ENCODE results near the gene PRRT1. TPM values are rescaled to one million over a fixed set of nuclear protein-coding genes. Genes with fewer than 3 reads are reported as not detected.
A peak's percentile ranks its signal among the peaks of the same experiment; 100 is the strongest.

Gene PRRT1
- total RNA-seq, 2 experiments from 2014 or later = 1.1 to 1.6 TPM

DNA sequence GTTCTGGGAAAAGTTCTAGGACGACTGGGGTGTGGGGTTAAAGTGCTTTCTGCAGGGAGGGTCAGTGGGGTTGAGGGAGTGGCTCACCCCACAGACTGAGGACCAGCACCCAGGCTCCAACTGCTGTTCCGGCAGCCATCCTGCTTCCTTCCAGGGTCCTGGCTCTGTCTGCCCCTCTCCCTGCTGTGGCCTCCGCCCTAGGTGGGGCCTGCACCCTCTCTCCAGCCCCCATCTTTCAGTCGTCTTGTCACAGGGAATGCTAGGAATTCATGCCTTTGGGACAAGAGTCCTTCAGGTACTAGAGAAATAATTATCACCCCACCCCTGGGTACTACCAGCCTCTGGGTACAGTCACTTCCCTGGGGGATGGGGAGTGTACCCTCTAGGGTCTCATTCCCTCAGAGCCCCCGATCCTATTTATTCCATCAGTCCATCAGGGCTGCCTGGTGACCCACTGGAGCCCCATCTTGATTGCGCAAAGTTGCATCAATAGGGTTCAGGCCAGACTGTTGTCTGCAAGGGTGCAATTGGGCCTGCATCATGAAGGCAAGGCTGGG, 32.4 kb upstream of the PRRT1 start, which contains the start of gene AGER:
AGER (minus strand) TSS at position 170 of the 557 bp plus-strand sequence; CDS start at position 139, 31 bp downstream.
- ATAC-seq (no peak), DNase-seq (no peak)
- intact Hi-C loops (cut with micrococcal nuclease) = no loop called here
- POLR2A ChIA-PET = no interaction called here
- Mint-ChIP-seq H3K4me1 (ENCODE audit: low read depth) (peaks cover 68% of the 10 kb centered on the region), H3K4me3 (no peak within 1 kb of the TSS), H3K9me3 (no peaks in the 10 kb centered on the region), H3K27me3 (no peaks in the 10 kb centered on the region), H3K36me3 (ENCODE audit: low read depth) (peaks cover 65% of the 10 kb centered on the region), H3K27ac (peak within 1 kb of the TSS; percentile 73)
- TF ChIP-seq, protein P1, sequence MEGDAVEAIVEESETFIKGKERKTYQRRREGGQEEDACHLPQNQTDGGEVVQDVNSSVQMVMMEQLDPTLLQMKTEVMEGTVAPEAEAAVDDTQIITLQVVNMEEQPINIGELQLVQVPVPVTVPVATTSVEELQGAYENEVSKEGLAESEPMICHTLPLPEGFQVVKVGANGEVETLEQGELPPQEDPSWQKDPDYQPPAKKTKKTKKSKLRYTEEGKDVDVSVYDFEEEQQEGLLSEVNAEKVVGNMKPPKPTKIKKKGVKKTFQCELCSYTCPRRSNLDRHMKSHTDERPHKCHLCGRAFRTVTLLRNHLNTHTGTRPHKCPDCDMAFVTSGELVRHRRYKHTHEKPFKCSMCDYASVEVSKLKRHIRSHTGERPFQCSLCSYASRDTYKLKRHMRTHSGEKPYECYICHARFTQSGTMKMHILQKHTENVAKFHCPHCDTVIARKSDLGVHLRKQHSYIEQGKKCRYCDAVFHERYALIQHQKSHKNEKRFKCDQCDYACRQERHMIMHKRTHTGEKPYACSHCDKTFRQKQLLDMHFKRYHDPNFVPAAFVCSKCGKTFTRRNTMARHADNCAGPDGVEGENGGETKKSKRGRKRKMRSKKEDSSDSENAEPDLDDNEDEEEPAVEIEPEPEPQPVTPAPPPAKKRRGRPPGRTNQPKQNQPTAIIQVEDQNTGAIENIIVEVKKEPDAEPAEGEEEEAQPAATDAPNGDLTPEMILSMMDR (IDR thresholded peaks at IDR 0.05) = no peak
- CTCF ChIA-PET = no interaction called here

DNA sequence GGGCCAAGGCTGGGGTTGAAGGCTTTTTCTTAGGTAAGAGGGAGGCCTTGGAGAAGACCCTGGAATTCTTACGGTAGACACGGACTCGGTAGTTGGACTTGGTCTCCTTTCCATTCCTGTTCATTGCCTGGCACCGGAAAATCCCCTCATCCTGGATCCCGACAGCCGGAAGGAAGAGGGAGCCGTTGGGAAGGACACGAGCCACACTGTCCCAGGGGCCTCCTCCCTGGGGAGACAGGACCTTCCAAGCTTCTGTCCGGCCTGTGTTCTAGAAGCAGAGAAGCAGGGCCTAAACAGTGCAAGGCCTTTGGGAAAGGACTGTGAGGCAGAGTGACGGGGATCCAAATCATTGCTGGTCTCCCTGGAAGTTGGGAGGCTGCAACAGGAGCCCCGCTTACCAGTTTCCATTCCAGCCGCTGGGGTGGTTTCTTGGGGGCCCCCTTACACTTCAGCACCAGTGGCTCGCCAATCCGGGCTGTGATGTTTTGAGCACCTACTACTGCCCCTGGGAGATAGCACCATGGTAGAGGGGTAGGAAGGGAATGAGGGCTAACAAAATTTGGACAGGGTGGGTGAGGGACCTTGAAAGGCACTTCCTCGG, 31.8 kb upstream of the PRRT1 start:
- POLR2A ChIA-PET = interaction anchor here (1.2 kb wide), 1 partner anchor 56 kb away, joined by 6 read pairs; the partner anchor contains the start of gene ATF6B
- peaks cover 65% of the 10 kb centered on the region for H3K36me3 Mint-ChIP-seq (ENCODE audit: low read depth)

DNA sequence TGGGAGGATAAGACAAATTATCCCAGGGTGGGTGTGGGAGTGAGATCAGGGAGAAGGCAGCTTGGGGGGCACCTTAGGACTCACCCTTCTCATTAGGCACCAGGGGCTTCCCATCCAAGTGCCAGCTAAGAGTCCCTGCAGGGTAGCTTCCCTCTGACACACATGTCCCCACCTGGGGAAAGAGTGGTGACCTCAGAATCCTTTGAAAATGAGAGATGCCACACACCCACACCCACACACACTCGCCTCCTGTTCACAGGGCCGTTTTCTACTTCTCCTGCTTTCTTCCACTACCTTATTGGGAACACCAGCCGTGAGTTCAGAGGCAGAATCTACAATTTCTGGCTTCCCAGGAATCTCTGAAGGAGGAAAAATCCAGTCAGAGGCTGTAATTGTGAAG, 31.3 kb upstream of the PRRT1 start:
- ATAC-seq (no peak), DNase-seq (no peak)
- H3K27me3 Mint-ChIP-seq = no peaks in the 10 kb centered on the region
- intact Hi-C loops (cut with micrococcal nuclease) = no loop called here
- POLR2A ChIA-PET = interaction anchor here (0.9 to 1.2 kb wide), 2 partner anchors 8 to 55 kb away, joined by 3 to 6 read pairs; partner anchors contain the start of gene ATF6B
- peaks cover 59% of the 10 kb centered on the region for H3K36me3 Mint-ChIP-seq (ENCODE audit: low read depth)
- peaks cover 63% of the 10 kb centered on the region for H3K4me1 Mint-ChIP-seq (ENCODE audit: low read depth)
- CTCF ChIA-PET = no interaction called here
- peak overlapping the region; percentile 73 for H3K27ac Mint-ChIP-seq
- H3K4me3 Mint-ChIP-seq = no peak overlapping the region
- no peaks in the 10 kb centered on the region for H3K9me3 Mint-ChIP-seq
- TF ChIP-seq, protein P1 (IDR thresholded peaks at IDR 0.05) = no peak

More for the DNA sequence above, 31.8 kb upstream of the PRRT1 start:
- H3K4me3 Mint-ChIP-seq = no peak overlapping the region
- intact Hi-C loops (cut with micrococcal nuclease) = no loop called here
- DNase-seq (no peak), ATAC-seq (no peak)
- H3K27me3 Mint-ChIP-seq = no peaks in the 10 kb centered on the region
- peak overlapping the region; percentile 73 for H3K27ac Mint-ChIP-seq
- TF ChIP-seq, protein P1 (IDR thresholded peaks at IDR 0.05) = no peak
- no peaks in the 10 kb centered on the region for H3K9me3 Mint-ChIP-seq
- CTCF ChIA-PET = no interaction called here
- peaks cover 68% of the 10 kb centered on the region for H3K4me1 Mint-ChIP-seq (ENCODE audit: low read depth)

DNA sequence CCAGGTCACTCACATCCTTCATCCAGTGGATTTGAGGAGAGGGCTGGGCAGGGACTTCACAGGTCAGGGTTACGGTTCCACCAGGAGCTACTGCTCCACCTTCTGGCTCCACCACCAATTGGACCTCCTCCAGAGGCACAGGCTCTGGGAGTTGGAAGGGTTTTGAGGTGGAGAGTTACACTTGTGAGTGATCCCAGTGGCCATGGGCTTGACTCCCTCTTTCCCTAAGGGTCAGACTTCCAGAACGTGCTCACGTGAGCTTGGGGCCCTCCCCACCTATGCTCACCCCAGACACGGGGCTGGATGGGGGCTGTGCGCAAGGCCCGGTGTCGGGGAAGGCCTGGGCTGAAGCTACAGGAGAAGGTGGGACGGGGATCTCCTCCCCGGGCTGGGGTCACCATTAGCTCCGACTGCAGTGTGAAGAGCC, 30.8 kb upstream of the PRRT1 start:
- intact Hi-C loops (cut with micrococcal nuclease) = no loop called here
- H3K27me3 Mint-ChIP-seq = no peaks in the 10 kb centered on the region
- H3K4me1 Mint-ChIP-seq (ENCODE audit: low read depth) = peaks cover 59% of the 10 kb centered on the region
- H3K9me3 Mint-ChIP-seq = no peaks in the 10 kb centered on the region
- TF ChIP-seq, protein P1 (IDR thresholded peaks at IDR 0.05) = no peak
- ATAC-seq (no peak), DNase-seq (no peak)
- no peak overlapping the region for H3K4me3 Mint-ChIP-seq
- CTCF ChIA-PET = no interaction called here
- peaks cover 57% of the 10 kb centered on the region for H3K36me3 Mint-ChIP-seq (ENCODE audit: low read depth)
- H3K27ac Mint-ChIP-seq = peak overlapping the region; percentile 73
- POLR2A ChIA-PET = interaction anchor here (0.9 to 1.2 kb wide), 2 partner anchors 8 to 55 kb away, joined by 3 to 6 read pairs; partner anchors contain the start of gene ATF6B

DNA sequence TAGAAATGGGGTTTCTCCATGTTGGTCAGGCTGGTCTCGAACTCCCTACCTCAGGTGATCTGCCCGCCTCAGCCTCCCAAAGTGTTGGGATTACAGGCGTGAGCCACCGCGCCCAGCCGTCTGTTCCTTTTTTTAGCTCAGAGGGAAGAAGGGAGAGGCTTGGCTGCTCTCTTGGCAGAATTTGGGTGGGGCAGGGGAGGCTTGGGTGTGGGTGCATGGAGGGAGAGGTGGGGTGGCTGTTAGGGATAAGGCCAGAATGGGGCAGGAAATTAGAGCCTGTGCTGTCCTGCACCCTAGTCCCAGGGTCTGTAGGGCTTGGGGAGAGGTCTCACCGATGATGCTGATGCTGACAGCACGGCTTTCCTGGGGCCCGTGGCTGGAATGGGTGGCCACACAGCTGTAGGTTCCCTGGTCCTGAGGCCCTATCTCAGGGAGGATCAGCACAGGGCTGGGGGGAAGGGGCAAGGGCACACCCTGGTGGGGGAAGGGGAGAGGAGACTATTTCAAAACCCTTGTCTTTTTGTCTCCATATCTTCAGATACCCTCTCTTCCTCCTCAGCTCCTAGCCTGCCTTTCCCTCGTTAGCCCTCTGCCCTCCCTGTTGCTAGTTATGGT, 30.3 kb upstream of the PRRT1 start:
- peak overlapping the region; percentile 34 for H3K27ac Mint-ChIP-seq
- ChIA-PET CTCF (no interaction called here), POLR2A (interaction anchor here (0.9 to 6.5 kb wide), 3 partner anchors 8 to 54 kb away, joined by 3 to 72 read pairs (median 6); partner anchors contain the start of genes ATF6B, GPSM3 and PBX2)
- H3K4me3 Mint-ChIP-seq = no peak overlapping the region
- ATAC-seq (no peak), DNase-seq (no peak)
- peaks cover 52% of the 10 kb centered on the region for H3K36me3 Mint-ChIP-seq (ENCODE audit: low read depth)
- H3K9me3 Mint-ChIP-seq = no peaks in the 10 kb centered on the region
- intact Hi-C loops (cut with micrococcal nuclease) = no loop called here
- peaks cover 58% of the 10 kb centered on the region for H3K4me1 Mint-ChIP-seq (ENCODE audit: low read depth)
- H3K27me3 Mint-ChIP-seq = no peaks in the 10 kb centered on the region
- TF ChIP-seq, protein P1 (IDR thresholded peaks at IDR 0.05) = no peak
